Pancreas (tissue), 10 donors: Measurements from ENCODE around the gene HEPHL1. TPM values are rescaled to one million over a fixed set of nuclear protein-coding genes. Genes with fewer than 3 reads are reported as not detected.
"Not testable (repeated sequence)": the region's sequence is repeated elsewhere in the genome, so short reads cannot be mapped to it uniquely, and the experiment has no call there.

Experiments
- ATAC-seq, 4 donors: fragments of 200-7000 bp; cut with Tn5 transposase; one replicate each; pipeline versions ENCODE4 v1.8.0 to v1.9.1; 2020; ENCODE audit warnings: mild to moderate bottlenecking in 4 of 4, moderate library complexity in 4 of 4
- DNase-seq, 6 donors: peaks; one replicate each; pipeline ENCODE4 v3.0.0-alpha.2; 2020
- FAIRE-seq: peaks from 2 replicates; lab custom pipeline; 2012; peaks lifted over from hg19 to GRCh38; lab: Jason Lieb, UNC
- H3K27ac ChIP-seq, 4 donors: fragments of 200-600 bp; sonication (generic); 1 replicate in 3 of 4; 2 replicates in 1 of 4; pipeline versions ENCODE4 v1.5.0 to v1.8.0; 2020
- H3K27me3 ChIP-seq, 4 donors: fragments of 200-600 bp; one replicate each; pipeline ENCODE4 v1.8.0; 2021
- H3K36me3 ChIP-seq, 3 donors: fragments of 200-600 bp; sonication (generic) in 1 of 3; one replicate each; pipeline versions ENCODE4 v1.5.0 to v1.8.0; 2020 to 2021
- H3K4me1 ChIP-seq, 3 donors: fragments of 200-600 bp; one replicate each; pipeline ENCODE4 v1.8.0; 2021
- H3K4me3 ChIP-seq, 4 donors: fragments of 200-600 bp; sonication (generic) in 2 of 4; one replicate each; pipeline versions ENCODE4 v1.5.0 to v1.8.0; 2020 to 2021
- H3K9me3 ChIP-seq, 4 donors: fragments of 200-600 bp; one replicate each; pipeline ENCODE4 v1.8.0; 2021
- CTCF ChIP-seq, 4 donors: fragments of 200-600 bp; sonication (generic) in 3 of 4; IDR thresholded peaks; one replicate each; pipeline versions ENCODE4 v1.5.0 to v1.8.0; 2021; ENCODE audit warnings: antibody characterized with exemption in 4 of 4
- WGBS, 2 donors: extraction: QIAGEN DNeasy Blood & Tissue Kit; methylation state at CpG; one replicate each; pipeline ENCODE4 v1.1.7; 2013; 5-methylcytosine and 5-hydroxymethylcytosine counted together
- intact Hi-C, 3 donors: fragments of 100-400 bp; cut with DNase I; formaldehyde crosslinking; loops; one replicate each; pipeline versions ENCODE4 v1.11.1 to v1.14.2; 2022
- polyA plus RNA-seq, 2 donors: library from polyadenylated mRNA; stranded (reverse); fragments of 200-250 nt; gene quantifications; one replicate each; pipeline ENCODE4 v1.2.3, GENCODE V29; 2013
- total RNA-seq, 6 donors: library from RNA; stranded (reverse); fragmentation: NEBNext Ultra II Directional in 4 of 6; extraction: Animal tissue kit (Norgen Biotek cat#: 25700) in 4 of 6; gene quantifications; one replicate each; pipeline versions ENCODE4 v1.2.1 to v1.2.4, GENCODE V29; 2021 to 2023
- donor health status: healthy with polysubstance abuse.
- donor health status: DM: no; HTN: no; CAD: no; lungs with moderate emphysema.
- donor health status: DM: no; HTN: no; CAD: no.
- donor health status: control.
- donor health status: control.
- donor health status: Bipolar disorder and iron deficiency.
- donor health status: DM: yes; HTN: yes; CAD: no.
- donor health status: DM: no; HTN: no; CAD: no.
- donor health status: DM: no; HTN: no; CAD: no.
- donor health status: DM: yes; HTN: yes; CAD: no.

Gene HEPHL1
- total and polyA plus RNA-seq, 8 donors: not detected

- FAIRE-seq (no peak), DNase-seq (peak in 1 of 6 donors; percentile 57), ATAC-seq (peak; percentile 89 to 97 (median 92))
- Histone ChIP-seq H3K4me1 (peaks cover 15 to 41% (median 17%) of the 10 kb centered on the region in 3 donors), H3K27me3 (no peaks in the 10 kb centered on the region), H3K36me3 (no peaks in the 10 kb centered on the region), H3K9me3 (no peaks in the 10 kb centered on the region), H3K27ac (no peak overlapping the region), H3K4me3 (no peak overlapping the region)
- WGBS, 2 donors: 96% methylated on average over 6 of the region's 6 CpGs
- intact Hi-C loops: no loop called here
- TF ChIP-seq CTCF (IDR thresholded peaks at IDR 0.05): no peak
Observed at GRCh38 chr11:94151903-94152677, 130.9 kb downstream of the HEPHL1 start.

- Histone ChIP-seq H3K9me3 (no peaks in the 10 kb centered on the region), H3K4me3 (no peak overlapping the region), H3K27me3 (no peaks in the 10 kb centered on the region), H3K4me1 (peaks cover 15 to 41% (median 17%) of the 10 kb centered on the region in 3 donors), H3K36me3 (no peaks in the 10 kb centered on the region), H3K27ac (no peak overlapping the region)
- ATAC-seq (no peak), FAIRE-seq (no peak), DNase-seq (no peak)
- intact Hi-C loops: no loop called here
- 95 to 96% methylated on average over 6 of the region's 6 CpGs for WGBS, 2 donors
- TF ChIP-seq CTCF (IDR thresholded peaks at IDR 0.05): no peak
Observed at GRCh38 chr11:94152678-94153065, 131.5 kb downstream of the HEPHL1 start.

- peaks cover 15 to 41% (median 17%) of the 10 kb centered on the region in 3 donors for H3K4me1 ChIP-seq
- no peaks in the 10 kb centered on the region for H3K27me3 ChIP-seq
- TF ChIP-seq CTCF (IDR thresholded peaks at IDR 0.05): no peak
- no peaks in the 10 kb centered on the region for H3K36me3 ChIP-seq
- intact Hi-C loops: no loop called here
- peak; percentile 53 to 72 (median 66) for ATAC-seq
- DNase-seq: no peak
- no peak for FAIRE-seq
- H3K27ac ChIP-seq: no peak overlapping the region
- WGBS, 2 donors: 33 to 43% methylated on average over 3 of the region's 3 CpGs
- no peaks in the 10 kb centered on the region for H3K9me3 ChIP-seq
- H3K4me3 ChIP-seq: no peak overlapping the region
Observed at GRCh38 chr11:94153320-94153719, 132.2 kb downstream of the HEPHL1 start.

GRCh38 chr11:94154095-94154856, 133.1 kb downstream of the HEPHL1 start:
- H3K27me3 ChIP-seq: no peaks in the 10 kb centered on the region
- FAIRE-seq: no peak
- ATAC-seq: no peak
- no peak for TF ChIP-seq CTCF (IDR thresholded peaks at IDR 0.05)
- intact Hi-C loops: no loop called here
- H3K36me3 ChIP-seq: no peaks in the 10 kb centered on the region
- no peak for DNase-seq
- H3K9me3 ChIP-seq: no peaks in the 10 kb centered on the region
- no peak overlapping the region for H3K27ac ChIP-seq
- H3K4me1 ChIP-seq: peaks cover 11 to 37% (median 17%) of the 10 kb centered on the region in 3 donors
- no peak overlapping the region for H3K4me3 ChIP-seq
- 77 to 80% methylated on average over 3 of the region's 3 CpGs for WGBS, 2 donors

- H3K27ac ChIP-seq, H3K36me3 ChIP-seq, DNase-seq, H3K9me3 ChIP-seq, ATAC-seq, H3K27me3 ChIP-seq, H3K4me3 ChIP-seq, FAIRE-seq, intact Hi-C loops: not testable (repeated sequence)
- peaks cover 8 to 14% (median 13%) of the 10 kb centered on the region in 3 donors for H3K4me1 ChIP-seq
- 94 to 96% methylated on average over 2 to 3 of the region's 3 CpGs for WGBS, 2 donors
Observed at GRCh38 chr11:94157339-94157738, 136.2 kb downstream of the HEPHL1 start.

Other genes starting within 250 kb of the HEPHL1 start
- gene MED17, start 237.1 kb upstream of the HEPHL1 start, total RNA-seq: 10 to 100 TPM in 5 of 6 donors, 1 to 10 TPM in 1; 8.7 to 17.8 (median 11.6) TPM
- 10 to 100 TPM in 1 of 2 donors, 1 to 10 TPM in 1; 6.6 to 10.1 TPM for gene MED17, start 237.1 kb upstream of the HEPHL1 start, polyA plus RNA-seq
- under 1 TPM; 0.18 to 0.31 (median 0.26) TPM for gene VSTM5, start 170.7 kb upstream of the HEPHL1 start, total RNA-seq
- gene VSTM5, start 170.7 kb upstream of the HEPHL1 start, polyA plus RNA-seq: under 1 TPM; 0.23 to 0.27 TPM
- 10 to 100 TPM in 1 of 6 donors, 1 to 10 TPM in 5; 3.8 to 10.4 (median 5.7) TPM for gene PANX1, start 107.5 kb downstream of the HEPHL1 start, total RNA-seq
- gene PANX1, start 107.5 kb downstream of the HEPHL1 start, polyA plus RNA-seq: 1 to 10 TPM; 2.2 to 2.5 TPM